ENCODE data around the gene PPIL1. TPM values are rescaled to one million over a fixed set of nuclear protein-coding genes. Genes with fewer than 3 reads are reported as not detected.

The PPIL1 gene
- total RNA-seq, 2 donors from 2014 or later = 12.0 to 12.9 TPM

DNA sequence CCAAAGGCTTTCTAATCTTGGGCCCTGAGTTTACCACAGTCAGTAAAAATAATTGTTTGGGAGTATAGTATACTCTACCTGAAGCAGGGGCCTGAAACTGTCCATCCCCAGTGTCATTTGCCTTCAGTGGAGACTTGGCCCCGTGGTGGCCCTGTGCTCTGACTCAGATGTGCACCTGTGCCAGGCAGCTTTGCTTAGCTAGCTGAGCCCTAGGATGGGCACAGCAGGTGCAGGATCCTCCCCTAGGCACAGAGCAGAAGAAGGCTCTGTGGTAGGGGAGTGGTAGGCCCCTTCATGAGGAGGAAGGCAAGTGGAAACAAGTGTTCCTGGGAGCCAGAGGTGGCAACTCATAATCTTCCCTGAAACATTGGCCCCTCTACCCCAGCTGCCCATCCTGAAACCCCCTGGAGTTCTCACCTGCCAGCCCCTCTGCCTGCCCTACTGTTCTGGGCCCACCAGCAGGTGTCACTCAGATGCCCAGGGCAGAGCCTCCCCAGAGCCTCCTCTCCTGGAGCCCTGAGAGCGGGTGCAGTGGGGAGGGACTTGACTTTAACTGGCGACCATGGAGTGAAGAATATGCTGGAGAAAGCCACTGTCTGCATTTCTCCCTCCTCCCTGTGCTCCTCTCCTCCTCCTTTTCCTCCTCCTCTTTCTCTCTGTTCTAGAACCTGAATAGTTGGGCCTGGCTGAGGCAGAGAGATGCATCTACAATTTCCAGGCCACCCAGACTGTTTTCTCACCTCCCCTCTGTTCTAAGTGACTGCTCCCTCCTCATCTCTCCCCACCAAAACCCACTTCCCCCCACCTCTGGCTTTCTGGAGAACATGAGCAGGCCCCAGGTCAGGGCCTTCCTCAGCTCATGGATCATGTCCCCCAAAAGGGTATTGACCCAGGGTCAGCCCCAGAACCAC, 38.2 kb downstream of the PPIL1 start:
- ATAC-seq (ENCODE audit: insufficient number of reproducible peaks, low FRiP score, low read depth) (no peak), DNase-seq (ENCODE audit: low spot score) (no peak)
- TF ChIP-seq, protein P1, sequence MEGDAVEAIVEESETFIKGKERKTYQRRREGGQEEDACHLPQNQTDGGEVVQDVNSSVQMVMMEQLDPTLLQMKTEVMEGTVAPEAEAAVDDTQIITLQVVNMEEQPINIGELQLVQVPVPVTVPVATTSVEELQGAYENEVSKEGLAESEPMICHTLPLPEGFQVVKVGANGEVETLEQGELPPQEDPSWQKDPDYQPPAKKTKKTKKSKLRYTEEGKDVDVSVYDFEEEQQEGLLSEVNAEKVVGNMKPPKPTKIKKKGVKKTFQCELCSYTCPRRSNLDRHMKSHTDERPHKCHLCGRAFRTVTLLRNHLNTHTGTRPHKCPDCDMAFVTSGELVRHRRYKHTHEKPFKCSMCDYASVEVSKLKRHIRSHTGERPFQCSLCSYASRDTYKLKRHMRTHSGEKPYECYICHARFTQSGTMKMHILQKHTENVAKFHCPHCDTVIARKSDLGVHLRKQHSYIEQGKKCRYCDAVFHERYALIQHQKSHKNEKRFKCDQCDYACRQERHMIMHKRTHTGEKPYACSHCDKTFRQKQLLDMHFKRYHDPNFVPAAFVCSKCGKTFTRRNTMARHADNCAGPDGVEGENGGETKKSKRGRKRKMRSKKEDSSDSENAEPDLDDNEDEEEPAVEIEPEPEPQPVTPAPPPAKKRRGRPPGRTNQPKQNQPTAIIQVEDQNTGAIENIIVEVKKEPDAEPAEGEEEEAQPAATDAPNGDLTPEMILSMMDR (IDR thresholded peaks at IDR 0.05) = no peak
- no peak overlapping the region for H3K4me3 ChIP-seq
- no peaks in the 10 kb centered on the region for H3K9me3 ChIP-seq
- H3K36me3 ChIP-seq = no peaks in the 10 kb centered on the region
- H3K4me1 ChIP-seq (ENCODE audit: control insufficient read depth in 1 of 2, low read depth in 2 of 2) = peaks cover 15 to 20% of the 10 kb centered on the region in 2 donors
- H3K27ac ChIP-seq = no peak overlapping the region
- no peaks in the 10 kb centered on the region for H3K27me3 ChIP-seq (replicated peaks; ENCODE audit: insufficient read depth)

DNA sequence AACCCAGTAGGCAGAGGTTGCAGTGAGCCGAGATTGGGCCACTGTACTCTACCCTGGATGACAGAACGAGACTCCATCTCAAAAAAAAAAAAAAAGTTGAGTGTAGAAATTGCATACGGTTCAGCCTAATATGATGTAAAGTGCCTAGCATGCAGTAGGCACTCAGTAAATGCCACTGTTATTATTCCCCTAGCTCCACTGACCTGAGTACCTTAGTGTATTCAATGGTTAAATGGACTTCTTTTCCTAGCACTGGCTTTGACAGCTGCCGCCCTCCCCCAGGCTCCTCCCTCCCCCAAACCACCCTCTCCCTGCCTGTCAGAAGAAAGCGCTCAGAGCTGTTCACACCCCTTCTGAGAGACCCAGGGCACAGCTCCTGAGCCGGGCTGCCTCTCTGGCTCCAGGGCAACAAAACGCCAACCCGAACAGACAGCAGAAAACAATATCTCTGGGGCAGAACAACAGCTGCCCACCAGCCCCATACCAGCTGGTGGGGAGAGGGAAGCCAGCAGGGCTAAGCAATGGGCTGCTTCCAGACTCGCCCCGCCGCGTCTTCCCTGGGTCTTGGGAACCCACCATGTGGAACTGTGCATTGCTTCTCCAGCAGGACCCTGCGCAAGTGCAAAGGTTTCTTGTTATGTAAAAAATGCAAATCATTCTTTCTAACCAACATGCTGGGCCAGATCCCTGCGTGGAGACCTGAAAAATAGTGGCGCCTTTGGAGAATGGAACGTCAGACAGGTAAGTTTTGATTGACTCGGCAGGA, 39.8 kb downstream of the PPIL1 start:
- Histone ChIP-seq H3K27ac (no peak overlapping the region), H3K27me3 (replicated peaks; ENCODE audit: insufficient read depth) (no peaks in the 10 kb centered on the region), H3K36me3 (no peaks in the 10 kb centered on the region), H3K4me1 (ENCODE audit: control insufficient read depth in 1 of 2, low read depth in 2 of 2) (peaks cover 10 to 15% of the 10 kb centered on the region in 2 donors), H3K9me3 (no peaks in the 10 kb centered on the region), H3K4me3 (no peak overlapping the region)
- no peak for ATAC-seq (ENCODE audit: insufficient number of reproducible peaks, low FRiP score, low read depth)
- TF ChIP-seq, protein P1 (IDR thresholded peaks at IDR 0.05) = no peak
- no peak for DNase-seq (ENCODE audit: low spot score)

DNA sequence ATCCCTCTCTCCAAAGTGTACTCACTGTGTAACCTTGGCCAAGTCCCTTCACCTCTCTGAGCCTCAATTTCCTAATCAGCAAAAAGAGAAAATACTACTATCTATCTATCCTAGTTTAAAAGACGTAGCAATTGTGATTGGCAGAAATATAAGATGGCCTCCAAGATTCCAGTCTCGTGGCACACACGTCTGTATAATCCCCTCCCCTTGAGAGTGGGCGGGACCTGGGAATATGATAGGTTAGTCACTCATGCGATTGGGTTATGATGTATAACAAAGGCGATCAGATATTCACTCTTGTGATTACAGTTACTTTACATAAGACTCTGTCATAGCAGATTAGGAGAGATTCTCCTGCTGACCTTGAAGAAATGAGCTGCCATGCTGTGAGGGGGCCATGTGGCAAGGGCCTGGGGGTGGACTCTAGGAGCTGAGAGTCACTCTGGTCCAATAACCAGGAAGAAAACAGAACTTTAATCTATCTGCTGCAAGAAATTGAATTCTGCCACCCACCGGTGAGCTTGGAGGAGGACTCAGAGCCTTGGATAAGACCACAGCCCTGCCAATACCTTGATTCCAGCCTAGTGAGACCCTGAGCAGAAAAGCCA, 41.3 kb downstream of the PPIL1 start:
- Histone ChIP-seq H3K4me1 (ENCODE audit: control insufficient read depth in 1 of 2, low read depth in 2 of 2) (peaks cover 6 to 12% of the 10 kb centered on the region in 2 donors), H3K27ac (no peak overlapping the region), H3K27me3 (replicated peaks; ENCODE audit: insufficient read depth) (no peaks in the 10 kb centered on the region), H3K36me3 (no peaks in the 10 kb centered on the region), H3K4me3 (no peak overlapping the region), H3K9me3 (no peaks in the 10 kb centered on the region)
- TF ChIP-seq, protein P1 (IDR thresholded peaks at IDR 0.05) = no peak
- no peak for DNase-seq (ENCODE audit: low spot score)
- no peak for ATAC-seq (ENCODE audit: insufficient number of reproducible peaks, low FRiP score, low read depth)

DNA sequence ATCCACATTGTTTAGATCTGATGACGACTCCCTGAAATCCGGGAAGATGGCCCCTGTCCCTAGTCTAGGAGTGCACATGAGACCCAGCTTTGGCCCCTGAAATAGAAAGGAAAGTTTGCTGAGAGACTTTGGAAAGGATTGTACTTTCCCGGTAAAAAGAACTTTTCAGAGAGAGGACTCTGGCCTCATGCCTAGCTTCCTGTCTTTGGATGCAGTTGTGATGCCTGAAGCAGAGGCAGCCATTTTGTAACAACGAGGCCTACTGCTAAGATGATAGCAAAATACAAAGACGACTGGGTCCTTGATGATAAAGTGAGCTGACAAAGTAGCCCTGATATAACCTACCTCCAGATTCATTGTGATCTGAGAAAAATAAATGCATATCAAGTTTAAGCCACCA, 42.3 kb downstream of the PPIL1 start:
- Histone ChIP-seq H3K4me3 (no peak overlapping the region), H3K36me3 (no peaks in the 10 kb centered on the region)

More for the DNA sequence above, 42.3 kb downstream of the PPIL1 start:
- TF ChIP-seq, protein P1 (IDR thresholded peaks at IDR 0.05) = no peak
- Histone ChIP-seq H3K9me3 (no peaks in the 10 kb centered on the region), H3K27ac (no peak overlapping the region), H3K27me3 (replicated peaks; ENCODE audit: insufficient read depth) (no peaks in the 10 kb centered on the region), H3K4me1 (ENCODE audit: control insufficient read depth in 1 of 2, low read depth in 2 of 2) (peaks cover 9 to 20% of the 10 kb centered on the region in 2 donors)
- no peak for DNase-seq (ENCODE audit: low spot score)
- ATAC-seq (ENCODE audit: insufficient number of reproducible peaks, low FRiP score, low read depth) = no peak
